M059J (cell line): ENCODE data around the gene R3HDM2. TPM values are rescaled to one million over a fixed set of nuclear protein-coding genes. Genes with fewer than 3 reads are reported as not detected.
"Not testable (repeated sequence)": the region's sequence is repeated elsewhere in the genome, so short reads cannot be mapped to it uniquely, and the experiment has no call there.

ENCODE experiments used
- DNase-seq: peaks from one replicate; pipeline ENCODE4 v3.0.0-alpha.2; 2012; ENCODE audit warnings: low read depth
- total RNA-seq: library from RNA; depleted of rRNA; stranded (reverse); fragments of >200 nt; shearing (Covaris generic); gene quantifications from 2 replicates; pipeline ENCODE4 v1.2.3, GENCODE V29; 2014

Gene R3HDM2
- total RNA-seq, 1 experiment from 2014 or later = 16.4 TPM

DNA sequence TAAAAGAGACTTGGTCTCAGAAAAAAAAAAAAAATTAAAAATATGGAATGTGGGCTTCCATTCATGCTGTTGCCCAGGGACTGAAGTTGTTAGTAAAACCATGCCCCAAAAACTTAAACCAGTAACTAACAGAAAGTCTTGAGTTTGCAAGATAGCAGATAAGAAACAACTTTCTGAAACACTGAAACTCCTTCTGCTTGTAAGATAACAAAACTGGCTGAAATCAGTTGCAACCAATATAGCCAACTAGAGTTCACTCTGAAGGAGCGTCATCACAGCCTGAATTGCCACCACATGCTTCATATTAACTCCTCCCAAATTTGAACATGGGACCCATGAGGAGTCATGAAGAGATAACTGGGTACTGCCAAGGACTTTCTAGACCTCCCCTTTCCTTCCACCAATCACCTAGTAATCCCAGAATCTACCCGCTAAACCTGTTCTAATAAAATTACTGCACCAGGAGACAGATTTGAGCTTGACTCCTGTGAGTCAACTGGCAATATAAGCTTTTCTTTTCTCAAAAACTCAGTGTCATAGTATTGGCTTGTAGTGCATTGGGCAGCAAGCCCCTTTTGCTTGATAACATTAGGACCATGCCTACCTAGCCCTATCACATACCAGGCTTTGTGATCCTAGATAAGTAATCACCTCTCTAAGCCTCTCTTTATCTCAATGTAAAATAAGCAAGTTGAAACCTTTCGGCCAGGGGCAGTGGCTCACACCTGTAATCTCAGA, 53.6 kb downstream of the R3HDM2 start:
- no peak for DNase-seq

DNA sequence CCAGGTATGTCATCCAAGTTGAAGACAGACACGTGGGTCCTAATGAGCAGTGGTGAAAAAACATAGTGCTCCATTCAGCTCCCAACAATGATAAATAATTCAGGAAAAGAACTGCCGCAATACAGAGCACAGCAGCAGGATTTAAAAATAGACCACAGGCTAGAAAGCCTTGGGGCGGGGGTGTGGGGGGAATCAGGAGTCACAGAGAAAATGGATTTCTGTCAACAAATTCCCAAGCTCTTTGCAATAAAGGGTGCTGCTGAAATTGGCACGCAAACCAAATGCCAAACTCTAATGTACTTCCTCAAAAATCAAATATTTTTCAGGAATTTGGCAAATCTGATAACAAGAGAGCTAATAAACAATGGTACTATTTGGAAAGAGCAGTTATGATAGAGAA, 58.6 kb downstream of the R3HDM2 start:
- DNase-seq = no peak

DNA sequence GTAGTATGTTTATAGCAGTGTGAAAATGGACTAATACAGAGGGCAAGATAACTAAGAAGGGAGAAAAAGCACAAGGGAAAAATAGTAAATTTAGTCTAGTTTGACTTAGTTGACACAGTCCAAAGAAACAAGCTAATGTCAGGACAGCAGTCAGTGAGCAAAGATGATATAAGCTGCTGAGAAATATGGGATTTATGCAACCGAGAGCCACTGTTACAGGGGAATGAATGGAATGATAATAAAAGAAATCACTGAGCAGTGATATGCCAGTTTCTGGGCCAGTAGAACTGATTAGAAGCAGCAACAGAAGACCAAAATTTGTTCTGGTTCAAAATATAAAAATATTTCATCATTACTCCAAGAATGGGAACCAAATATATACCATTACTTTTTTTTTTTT, 60.1 kb downstream of the R3HDM2 start:
- DNase-seq = no peak

DNA sequence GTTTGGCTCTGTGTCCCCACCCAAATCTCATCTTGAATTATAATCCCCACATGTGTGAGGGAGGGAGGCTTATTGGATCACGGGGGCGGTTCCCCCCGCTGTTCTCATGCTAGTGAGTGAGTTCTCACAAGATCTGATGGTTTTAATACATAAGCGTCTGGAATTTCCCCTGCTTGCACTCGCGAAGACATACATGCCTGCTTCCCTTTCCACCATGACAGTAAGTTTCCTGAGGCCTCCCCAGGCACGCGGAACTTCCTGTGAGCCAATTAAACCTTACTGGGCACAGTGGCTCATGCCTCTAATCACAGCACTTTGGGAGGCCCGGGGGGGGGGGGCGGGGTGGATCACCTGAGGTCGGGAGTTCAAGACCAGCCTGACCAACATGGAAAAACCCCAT, 60.8 kb downstream of the R3HDM2 start:
- DNase-seq = no peak

DNA sequence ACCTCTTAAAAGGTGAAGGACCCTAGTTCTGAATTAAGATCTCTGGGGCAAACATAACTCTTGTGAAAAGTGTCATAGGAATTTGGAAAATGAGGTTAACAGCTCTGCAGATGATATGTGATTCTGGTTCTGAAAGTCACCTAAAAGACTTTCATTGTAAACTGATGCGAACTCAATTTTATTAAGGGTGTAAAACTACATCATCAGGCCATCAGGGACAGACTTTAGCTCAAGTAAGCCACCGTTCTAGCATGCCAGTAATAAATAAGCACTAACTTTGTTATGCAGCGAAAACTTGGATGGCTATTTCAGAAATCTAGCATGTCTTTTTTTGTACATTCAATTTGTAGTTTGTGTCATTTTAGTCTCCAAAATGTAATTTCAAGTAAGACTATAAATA, 61.6 kb downstream of the R3HDM2 start:
- DNase-seq = no peak

DNA sequence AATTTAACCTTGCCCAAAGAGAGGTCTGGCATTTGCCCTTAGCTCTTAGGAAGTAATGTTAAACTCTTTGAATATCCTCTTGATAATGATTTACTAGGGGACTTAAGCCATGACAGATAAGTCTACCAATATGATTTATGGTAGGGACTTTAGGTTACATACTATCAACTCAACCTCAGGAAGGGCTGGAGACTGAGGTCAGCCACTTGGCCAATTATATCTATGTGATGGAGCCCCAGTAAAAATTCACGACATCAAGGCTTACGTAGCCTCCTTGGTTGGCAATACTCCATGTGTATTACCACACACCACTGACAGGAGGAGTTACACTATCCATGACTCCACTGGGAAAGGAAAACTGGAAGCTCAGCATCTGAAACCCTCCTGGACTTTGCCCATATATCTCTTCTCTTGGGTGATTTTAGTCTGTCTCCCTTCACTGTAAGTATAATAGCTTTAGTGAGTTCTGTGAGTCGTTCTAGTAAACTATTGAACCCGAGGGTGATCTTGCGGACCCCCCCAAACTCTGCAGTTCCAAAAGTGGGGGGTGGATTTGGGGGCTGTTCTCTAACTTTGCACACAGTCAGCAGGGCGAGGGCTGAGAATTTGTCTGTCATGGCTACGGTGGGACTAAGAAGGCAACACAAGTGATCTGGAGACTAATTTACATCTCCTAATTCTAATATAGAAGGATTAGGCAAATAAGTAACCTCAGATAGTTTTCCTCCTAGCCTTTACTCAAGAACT, 62.3 kb downstream of the R3HDM2 start:
- no peak for DNase-seq

DNA sequence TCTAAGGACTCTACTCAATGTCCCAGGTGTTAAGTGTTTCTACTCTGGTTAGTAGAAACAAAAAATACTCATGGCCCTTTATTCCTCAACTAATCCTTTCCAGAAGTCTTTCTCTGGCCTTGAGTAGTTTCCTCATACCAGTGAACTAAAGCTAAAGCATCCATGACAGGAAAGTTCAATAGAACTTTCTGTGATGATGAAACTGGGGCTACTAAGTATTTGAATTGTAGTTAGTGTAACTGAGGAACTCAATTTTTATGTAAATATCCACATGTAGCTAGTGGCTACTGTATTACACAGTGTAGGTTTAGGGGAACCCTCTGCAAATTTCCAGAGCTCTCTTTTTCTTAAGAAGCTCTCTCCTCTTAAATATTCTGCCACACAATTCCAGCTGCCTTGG, 63.7 kb downstream of the R3HDM2 start:
- DNase-seq = no peak

DNA sequence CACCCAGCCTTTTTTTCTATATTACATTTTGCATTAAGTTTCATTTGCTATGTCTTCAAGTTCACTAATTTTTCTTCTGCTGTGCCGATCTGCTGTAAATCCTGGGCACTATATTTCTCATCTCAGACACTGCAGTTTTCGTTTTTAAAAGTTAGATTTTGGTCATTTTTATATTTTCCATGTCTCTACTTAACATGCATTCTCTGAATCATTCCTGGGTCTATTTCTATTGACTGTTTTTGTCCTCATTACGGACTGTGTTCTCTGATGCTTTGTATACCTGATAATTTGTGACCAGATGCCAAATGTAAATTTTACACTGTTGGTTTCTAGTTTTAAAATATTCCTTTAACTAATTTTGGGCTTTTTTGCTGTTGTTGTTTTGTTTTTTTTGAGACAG, 64.5 kb downstream of the R3HDM2 start:
- DNase-seq = no peak

DNA sequence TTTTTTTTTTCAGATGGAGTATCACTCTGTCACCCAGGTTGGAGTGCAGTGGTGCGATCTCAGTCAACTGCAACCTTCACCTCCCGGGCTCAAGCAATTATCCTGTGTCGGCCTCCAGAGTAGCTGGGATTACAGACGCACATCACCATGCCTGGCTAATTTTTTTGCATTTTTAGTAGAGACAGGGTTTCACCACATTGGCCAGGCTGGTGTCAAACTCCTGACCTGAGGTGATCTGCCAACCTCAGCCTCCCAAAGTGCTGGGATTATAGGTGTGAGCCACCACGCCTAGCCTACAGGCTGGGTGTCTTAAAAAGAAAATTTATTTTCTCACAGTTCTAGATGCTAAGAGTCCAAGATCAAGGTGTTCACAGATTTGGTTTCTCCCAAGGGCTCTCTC, 66.7 kb downstream of the R3HDM2 start:
- DNase-seq = not testable (repeated sequence)

DNA sequence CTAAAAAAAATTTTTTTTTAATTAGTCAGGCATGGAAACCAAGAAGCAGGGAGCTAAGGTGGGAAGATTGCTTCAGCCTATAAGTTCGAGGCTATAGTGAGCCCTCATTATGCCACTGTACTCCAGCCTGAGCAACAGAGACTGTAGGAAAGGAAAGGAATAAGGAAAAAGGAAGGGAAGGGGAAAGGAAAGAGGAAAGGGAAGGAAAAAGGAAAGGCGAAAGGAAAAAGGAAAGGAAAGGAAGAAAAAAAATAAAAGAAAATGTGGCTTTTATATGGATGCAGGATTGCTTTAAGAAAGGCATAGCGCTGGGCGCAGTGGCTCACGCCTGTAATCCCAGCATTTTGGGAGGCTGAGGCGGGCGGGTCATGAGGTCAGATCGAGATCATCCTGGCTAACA, 70.4 kb downstream of the R3HDM2 start:
- no peak for DNase-seq

DNA sequence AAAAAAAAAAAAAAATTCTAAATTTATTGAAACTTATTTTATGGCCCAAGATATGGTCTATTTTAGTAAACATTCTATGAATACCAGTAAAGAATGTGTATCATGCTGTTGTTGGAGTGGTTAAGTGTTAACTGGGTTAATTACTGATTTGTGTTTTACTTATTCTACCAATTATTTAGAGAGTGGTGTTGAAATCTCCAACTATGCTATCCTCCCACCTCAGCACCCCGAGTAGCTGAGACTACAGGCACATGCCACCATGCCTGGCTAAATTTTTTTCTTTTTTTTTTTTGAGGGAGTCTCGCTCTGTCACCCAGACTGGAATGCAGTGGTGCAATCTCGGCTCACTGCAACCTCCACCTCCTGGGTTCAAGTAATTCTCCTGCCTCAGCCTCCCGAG, 72.2 kb downstream of the R3HDM2 start:
- no peak for DNase-seq

DNA sequence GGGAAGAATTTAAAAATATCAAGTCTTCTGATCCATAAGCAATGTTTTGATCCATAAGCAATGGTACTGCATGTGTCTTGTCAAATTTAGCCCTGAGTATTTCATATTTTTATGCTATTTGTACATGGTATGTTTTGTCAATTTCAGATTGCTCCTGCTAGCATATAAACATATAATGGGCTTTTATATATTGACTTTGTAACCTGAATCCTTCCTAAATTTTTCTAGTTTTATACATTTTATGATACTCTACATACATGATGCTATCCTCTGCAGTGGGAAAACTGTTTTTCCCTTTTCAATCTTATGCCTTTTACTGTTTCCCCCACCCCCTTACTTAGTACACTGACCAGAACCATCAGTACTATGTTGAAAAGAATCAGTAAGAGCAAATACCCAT, 75.1 kb downstream of the R3HDM2 start:
- no peak for DNase-seq

DNA sequence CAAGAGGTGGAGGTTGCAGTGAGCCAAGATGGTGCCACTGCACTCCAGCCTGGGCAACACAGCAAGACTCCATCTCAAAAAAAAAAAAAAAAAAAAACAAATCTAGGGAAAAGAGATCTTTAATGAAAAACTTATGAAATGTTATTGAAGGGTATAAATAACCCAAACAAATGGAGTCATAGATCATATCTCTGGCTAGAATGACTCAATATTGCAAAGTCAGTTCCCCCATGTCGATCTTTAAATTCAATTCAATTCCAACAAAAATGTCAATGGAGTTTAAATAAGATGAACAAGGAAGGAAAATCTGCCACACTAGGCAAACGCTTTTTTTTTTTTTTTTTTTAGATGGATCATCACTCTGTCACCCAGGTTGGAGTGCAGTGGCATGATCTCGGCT, 78.7 kb downstream of the R3HDM2 start:
- no peak for DNase-seq

DNA sequence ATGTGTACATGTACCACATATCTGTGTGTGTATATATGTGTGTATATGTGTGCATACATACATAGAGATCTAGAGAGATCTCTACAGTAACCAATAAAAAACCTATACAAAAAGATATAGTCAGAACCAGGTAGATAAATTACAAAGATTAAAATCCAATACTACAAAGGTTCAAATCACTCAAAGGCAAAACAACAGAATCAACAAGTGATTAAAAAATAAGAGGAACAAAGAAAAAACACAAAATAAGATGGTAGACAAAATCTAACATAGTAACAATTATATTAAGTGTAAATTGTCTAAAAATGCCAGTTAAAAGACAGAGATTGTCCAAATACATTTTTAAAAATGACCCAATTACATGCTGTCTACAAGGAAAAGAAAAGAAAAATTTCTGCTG, 83.6 kb downstream of the R3HDM2 start:
- no peak for DNase-seq

DNA sequence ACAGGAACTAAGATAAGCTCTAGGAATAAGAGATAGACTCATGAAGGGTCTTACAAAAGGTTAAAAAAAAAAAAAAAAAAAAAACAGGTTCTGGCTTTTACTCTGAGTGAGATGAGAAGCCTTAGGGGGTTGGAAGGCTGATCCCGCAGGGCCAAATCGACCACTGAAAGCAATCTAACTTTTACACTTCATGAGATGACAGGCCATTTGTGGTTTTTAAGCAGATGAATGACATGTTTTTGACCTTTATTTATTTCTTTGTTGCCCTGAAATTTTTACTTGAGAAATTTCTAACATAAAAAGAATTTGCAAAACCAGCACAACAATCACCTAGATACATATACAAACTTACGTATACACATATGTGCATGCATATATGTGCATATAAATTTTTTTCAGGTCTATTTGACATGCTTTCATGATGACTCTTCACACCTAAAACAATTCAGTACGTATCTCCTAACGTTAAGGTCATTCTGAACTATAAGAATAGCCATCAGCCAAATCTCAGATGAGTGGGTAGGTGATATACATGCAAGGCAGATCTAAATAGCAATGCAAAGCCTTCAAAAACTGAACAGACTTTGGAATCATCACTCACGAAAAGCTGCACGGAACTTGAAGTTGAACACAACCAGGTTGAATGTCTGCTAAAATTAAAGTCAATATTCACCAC, 87.0 kb downstream of the R3HDM2 start:
- DNase-seq = no peak

DNA sequence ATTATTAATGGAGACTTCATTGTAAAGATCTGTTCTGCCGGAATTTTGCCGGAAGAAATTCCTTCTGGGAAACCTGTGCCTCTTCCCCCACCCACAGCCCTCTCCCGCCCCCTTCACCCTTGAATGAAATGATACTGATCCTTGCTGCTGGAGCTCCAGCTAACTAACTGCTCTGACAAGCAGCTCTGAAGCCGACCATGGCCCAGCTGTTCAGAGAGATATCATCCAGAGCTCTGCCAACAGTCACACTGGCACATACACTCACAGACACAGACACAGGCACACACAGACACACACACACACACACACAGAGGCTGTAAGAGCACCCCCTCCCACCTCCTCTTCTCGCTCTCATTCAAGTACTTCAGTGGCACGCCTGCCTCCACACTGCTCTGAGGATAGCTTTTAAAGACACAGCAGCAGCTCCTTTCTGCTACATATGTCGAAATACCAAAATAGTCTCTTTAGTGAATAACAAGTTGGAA, 88.6 kb downstream of the R3HDM2 start:
- no peak for DNase-seq

DNA sequence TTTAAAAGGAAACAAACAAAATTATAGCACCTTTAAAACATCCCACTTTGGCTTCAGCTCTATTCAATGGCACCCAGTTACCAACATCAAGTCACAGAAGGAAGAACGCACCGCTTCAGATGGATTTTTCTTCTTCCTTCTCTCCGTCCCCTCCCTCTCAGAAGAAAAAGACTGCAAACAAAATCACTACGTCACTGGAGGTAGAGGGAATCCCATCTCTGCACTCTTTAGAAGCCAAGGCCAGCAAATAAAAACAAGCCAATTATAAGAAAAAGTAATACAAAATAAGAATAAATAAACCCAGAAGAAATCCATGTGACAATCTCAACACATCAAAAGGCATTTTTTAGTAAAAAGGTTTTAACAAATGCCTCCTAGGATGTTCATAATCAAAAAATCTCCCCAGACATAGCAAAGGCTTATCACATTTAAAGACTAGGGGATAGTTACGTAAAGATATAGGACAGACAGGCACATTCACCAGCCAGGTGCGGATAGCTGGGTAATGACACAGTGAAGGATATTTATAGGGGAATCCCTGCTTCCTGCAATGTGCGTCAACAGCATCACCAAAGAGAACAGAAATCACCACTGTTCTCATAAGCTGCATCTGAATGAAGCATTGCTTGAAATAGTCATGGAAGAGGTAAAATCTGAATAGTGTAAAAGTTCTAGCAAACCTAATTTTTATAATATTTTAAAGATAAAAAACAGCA, 89.4 kb downstream of the R3HDM2 start:
- DNase-seq = no peak

DNA sequence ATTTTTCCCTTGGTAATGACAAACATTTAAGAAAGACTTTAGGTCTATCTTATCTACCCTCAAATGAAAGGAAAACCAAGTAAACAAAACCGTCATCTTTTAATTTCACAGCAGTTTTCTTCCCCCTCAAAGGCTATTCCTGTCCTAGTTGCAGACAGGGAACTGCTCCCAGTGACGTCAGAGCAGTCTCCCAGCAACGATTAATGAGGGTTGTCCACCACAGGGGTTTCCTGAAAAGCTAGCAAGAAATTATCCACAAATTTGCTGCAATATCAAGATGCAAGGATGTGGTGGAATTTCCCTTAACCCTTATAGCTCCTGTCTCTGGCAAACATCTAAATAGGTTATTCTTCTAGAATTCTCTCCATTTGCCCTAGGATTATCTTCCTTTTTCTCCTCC, 90.7 kb downstream of the R3HDM2 start:
- peak; percentile 14 for DNase-seq

DNA sequence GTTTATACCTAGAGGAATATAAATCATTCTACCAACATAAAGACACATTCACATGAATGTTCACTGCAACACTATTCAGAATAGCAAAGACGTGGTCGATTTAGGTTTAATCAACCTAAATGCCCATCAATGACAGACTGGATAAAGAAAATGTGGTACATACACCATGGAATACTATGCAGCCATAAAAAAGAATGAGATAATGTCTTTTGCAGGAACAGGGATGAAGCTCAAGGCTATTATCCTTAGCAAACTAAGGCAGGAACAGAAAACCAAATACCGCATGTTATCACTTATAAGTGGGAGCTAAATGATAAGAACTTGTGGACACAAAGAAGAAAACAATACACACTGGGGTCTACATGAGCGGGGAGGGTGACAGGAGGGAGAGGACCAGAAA, 94.5 kb downstream of the R3HDM2 start:
- not testable (repeated sequence) for DNase-seq

DNA sequence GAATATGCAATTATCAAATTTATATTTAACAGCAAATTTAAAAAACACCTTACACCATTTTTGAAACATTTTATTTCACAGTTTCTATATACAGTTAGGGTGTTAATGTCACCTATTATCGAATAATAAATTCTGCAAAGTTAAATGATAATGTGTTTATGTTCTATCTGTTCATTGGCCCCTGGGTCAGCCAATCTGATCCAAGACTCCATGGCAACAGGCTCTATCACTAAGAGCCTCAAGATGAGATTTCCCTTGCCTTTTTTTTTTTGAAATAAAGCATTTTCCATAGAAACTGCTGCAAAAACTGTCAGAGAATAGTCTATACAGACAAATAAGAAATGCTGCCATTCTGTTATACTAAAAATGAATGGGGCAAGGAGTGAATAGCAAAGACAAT, 96.6 kb downstream of the R3HDM2 start:
- DNase-seq = no peak

DNA sequence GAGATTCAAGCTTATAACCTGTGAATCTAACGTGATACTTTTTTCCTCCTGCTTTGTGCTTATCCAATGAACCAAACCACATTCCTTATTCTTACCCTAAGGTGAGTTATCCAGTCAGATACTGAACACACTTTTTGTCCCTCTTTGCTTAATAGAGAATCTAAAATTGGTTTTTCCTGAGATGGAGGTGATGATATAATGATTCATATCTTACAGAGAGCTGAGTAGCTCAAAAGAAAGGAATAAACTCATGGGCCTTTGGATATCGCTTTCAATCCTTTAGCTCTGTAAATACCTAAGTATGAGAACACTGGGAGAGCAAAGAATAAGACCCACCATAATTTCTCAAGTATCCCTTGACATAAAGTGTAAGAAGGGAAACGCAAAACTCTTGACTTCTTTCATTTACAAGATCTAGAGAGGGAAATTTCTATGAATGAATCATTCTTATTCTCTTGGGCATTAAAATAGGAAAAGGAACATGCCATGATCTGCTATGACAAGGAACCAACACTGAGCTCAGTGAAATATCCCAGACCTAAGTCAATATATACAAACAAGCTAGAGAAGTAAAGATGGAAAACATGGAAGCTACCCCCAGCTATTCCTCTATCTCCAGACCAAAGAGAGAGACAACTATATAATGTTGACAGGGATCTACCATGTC, 98.1 kb downstream of the R3HDM2 start:
- DNase-seq = no peak

DNA sequence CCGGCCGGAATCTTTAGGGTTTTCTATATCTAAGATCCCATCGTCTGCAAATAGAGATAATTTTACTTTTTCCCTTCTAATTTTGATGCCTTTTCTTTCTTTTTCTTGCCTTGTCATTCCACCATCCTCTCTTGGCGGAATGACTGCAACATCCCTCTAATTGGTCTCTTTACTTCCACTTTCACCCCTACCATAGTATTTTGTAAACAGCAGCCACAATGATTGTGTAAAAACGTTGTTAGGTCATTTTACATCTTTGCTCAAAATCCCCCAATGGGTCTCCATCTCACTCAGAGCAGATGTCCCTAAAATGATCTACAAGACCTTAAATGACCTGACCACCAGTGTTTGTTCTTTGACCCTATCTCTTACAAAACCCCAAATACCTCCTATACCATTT, 99.9 kb downstream of the R3HDM2 start:
- no peak for DNase-seq
